GM12872 (cell line): ENCODE results near the gene KCNH8.

Source experiments
- CTCF ChIP-seq: IDR thresholded peaks from 3 replicates; pipeline ENCODE4 v1.5.1; 2011; ENCODE audit warnings: low read depth, mild to moderate bottlenecking, low read length, moderate library complexity; ENCODE audit not compliant: insufficient read depth

KCNH8 gene

DNA sequence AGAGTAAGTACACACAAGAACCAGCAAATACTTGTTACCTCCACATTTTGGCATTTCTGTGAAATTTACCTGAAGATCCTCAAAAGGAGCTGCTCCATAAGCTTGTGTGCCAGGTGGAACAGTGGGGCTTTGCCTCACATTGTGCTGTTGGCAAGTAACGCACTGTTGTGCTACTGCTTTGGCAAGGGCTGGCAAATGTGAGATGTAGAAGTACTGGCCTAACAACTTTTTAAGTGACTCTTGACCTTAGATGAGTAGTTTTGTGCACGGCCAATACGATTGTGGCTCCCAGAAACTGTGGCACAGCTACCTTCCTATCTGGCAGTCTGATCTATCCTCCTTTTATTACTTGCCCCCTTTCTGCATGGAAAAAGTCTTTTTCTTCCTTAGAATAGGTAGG lies 337.0 kb downstream of the KCNH8 start:
- TF ChIP-seq CTCF, result no peak

GRCh38 chr3:19487386-19487785 lies 339.1 kb downstream of the KCNH8 start:
- TF ChIP-seq CTCF, result no peak

DNA sequence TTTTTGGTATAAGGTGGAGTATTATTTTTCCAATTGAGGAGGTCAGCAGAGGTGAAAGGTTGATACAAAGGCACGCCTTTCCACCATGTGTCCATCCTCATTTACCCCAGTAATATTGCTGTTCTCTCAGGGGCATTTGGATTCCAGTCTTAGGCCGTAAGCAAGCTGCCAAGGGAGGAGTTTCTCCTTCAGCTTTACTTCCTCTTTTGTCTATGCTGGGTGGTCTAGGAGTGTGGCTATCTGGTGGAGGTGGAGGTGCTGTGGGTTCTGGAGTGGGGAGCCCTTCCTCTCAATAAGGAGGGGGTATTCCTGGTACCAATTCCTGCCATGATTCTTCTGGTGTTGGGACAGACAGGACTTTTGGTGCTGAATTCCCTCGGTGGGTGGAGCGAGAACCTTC lies 340.6 kb downstream of the KCNH8 start:
- no peak for TF ChIP-seq CTCF

DNA sequence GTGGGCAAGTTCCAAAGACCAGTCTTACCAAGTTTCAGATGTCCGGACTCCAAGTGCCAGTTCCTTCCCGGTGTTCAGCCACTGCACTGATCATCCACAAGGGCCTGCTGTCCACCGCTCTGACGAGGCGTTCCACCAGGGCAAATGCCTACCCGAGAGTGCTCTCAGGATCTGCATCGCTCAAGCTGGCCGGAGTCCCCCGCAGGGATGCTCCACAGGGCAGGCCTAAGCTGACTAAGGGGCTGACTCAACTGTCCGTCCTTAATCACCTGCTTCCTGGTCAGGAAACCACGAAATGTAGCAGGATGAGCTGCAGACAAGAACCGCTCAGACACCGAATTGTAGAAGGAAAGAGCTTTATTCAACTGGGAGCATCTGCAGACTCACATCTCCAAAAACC lies 341.6 kb downstream of the KCNH8 start:
- TF ChIP-seq CTCF, result no peak

DNA sequence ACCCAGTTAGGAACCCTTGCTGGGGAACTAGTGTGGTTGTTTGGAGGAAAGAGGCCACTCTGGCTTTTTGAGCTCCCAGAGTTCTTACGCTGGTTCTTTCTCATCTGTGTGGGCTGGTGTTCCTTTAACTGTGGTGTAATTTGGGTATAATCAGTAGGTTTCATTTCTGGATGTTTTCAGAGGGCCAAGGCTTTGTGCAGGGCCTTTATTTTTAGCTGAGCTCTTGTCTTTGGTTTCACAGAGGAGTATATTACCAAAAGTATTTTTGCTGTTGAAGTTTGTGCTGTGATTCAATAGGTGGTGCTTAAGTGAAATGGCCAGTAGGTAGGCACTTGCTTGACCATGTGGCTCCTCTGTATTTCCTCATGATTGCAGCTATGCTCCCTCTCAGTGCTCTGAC lies 357.9 kb downstream of the KCNH8 start:
- TF ChIP-seq CTCF, result no peak

GRCh38 chr3:19522305-19522704 lies 374.0 kb downstream of the KCNH8 start:
- no peak for TF ChIP-seq CTCF

DNA sequence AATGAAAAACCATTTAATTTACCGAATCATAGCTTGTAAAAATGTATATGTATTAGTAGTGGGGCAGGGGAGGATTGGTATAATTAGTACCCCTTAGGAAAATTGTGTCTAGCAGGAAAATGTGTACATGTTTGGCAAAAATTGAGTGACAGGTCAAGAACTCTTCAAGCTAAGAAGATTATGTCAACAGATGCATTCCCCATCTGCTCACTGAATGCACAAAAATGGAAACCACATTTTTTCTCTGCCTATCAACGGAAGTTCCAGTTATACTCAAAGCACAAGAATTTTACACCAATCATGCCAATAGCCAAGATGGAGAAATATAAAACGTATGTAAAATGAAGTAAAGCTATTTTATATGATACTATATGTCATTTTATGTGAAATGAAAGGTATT lies 377.8 kb downstream of the KCNH8 start:
- no peak for TF ChIP-seq CTCF

GRCh38 chr3:19527746-19528145 lies 379.4 kb downstream of the KCNH8 start:
- no peak for TF ChIP-seq CTCF
